CD4-positive, CD25-positive, alpha-beta regulatory T cell (primary cell): ENCODE results near the gene ENG. TPM values are rescaled to one million over a fixed set of nuclear protein-coding genes. Genes with fewer than 3 reads are reported as not detected.
"Not testable (repeated sequence)": the region's sequence is repeated elsewhere in the genome, so short reads cannot be mapped to it uniquely, and the experiment has no call there.

Source experiments
- ATAC-seq, 2 donors: fragments of 150-1000 bp; cut with Tn5 transposase; one replicate each; pipeline ENCODE4 v1.10.0; 2021; ENCODE audit warnings: low read depth in 2 of 2, moderate number of reproducible peaks in 2 of 2, moderate library complexity in 1 of 2
- DNase-seq, 3 donors: peaks; one replicate each; pipeline versions ENCODE4 v3.0.0 to v3.0.0-alpha.2; 2012 to 2022; ENCODE audit warnings: mixed read lengths in 1 of 3
- H3K27ac ChIP-seq: one replicate; pipeline ENCODE4 v1.7.0; 2013; ENCODE audit warnings: mild to moderate bottlenecking, low read length; ENCODE audit not compliant: insufficient read depth, poor library complexity, severe bottlenecking
- H3K27me3 ChIP-seq: one replicate; pipeline ENCODE4 v1.7.0; 2013; ENCODE audit warnings: low read length; ENCODE audit not compliant: control insufficient read depth, insufficient read depth
- H3K36me3 ChIP-seq: one replicate; pipeline ENCODE4 v1.7.0; 2013; ENCODE audit warnings: mild to moderate bottlenecking, low read length, moderate library complexity; ENCODE audit not compliant: control insufficient read depth, insufficient read depth
- H3K4me1 ChIP-seq: 2 replicates; pipeline ENCODE4 v1.7.0; 2013; ENCODE audit warnings: mild to moderate bottlenecking, low read length; ENCODE audit not compliant: insufficient read depth, control insufficient read depth, poor library complexity, severe bottlenecking
- H3K4me3 ChIP-seq: one replicate; pipeline ENCODE4 v1.7.0; 2013; ENCODE audit warnings: low read depth, mild to moderate bottlenecking, low read length, moderate library complexity
- H3K9me3 ChIP-seq, 2 experiments: 1 replicate in 1 of 2; 2 replicates in 1 of 2; pipeline ENCODE4 v1.7.0; 2013; ENCODE audit warnings: low read length in 2 of 2, mild to moderate bottlenecking in 1 of 2, moderate library complexity in 1 of 2; ENCODE audit not compliant: control insufficient read depth in 2 of 2
- H3K27ac Mint-ChIP-seq, 3 donors: one replicate each; pipeline ENCODE4 v1.8.0; 2020 to 2022; ENCODE audit warnings: mild to moderate bottlenecking in 3 of 3, mixed read lengths in 3 of 3, moderate library complexity in 2 of 3
- H3K27me3 Mint-ChIP-seq: one replicate; pipeline ENCODE4 v1.8.0; 2022; ENCODE audit warnings: mild to moderate bottlenecking, mixed read lengths
- H3K36me3 Mint-ChIP-seq: one replicate; pipeline ENCODE4 v1.8.0; 2020; ENCODE audit warnings: mixed read lengths
- H3K4me1 Mint-ChIP-seq, 4 donors: one replicate each; pipeline ENCODE4 v1.8.0; 2020 to 2022; ENCODE audit warnings: mixed read lengths in 4 of 4, mild to moderate bottlenecking in 1 of 4
- H3K4me3 Mint-ChIP-seq, 4 donors: one replicate each; pipeline ENCODE4 v1.8.0; 2020 to 2022; ENCODE audit warnings: mild to moderate bottlenecking in 4 of 4, mixed read lengths in 4 of 4, moderate library complexity in 3 of 4
- H3K9me3 Mint-ChIP-seq, 7 donors: one replicate each; pipeline ENCODE4 v1.8.0; 2020 to 2022; ENCODE audit warnings: mixed read lengths in 7 of 7, mild to moderate bottlenecking in 3 of 7, moderate library complexity in 2 of 7
- polyA plus RNA-seq, 4 donors: library from polyadenylated mRNA; unstranded; fragments of 300-500 nt; fragmentation: Illumina TruSeq; gene quantifications; one replicate each; pipeline ENCODE4 v1.2.3, GENCODE V29; 2021
- total RNA-seq: library from RNA; stranded (reverse); gene quantifications from one replicate; pipeline ENCODE4 v1.2.3, GENCODE V29; 2022

The ENG gene
- total and polyA plus RNA-seq, 5 donors from 2014 or later: 0.71 to 3.6 (median 1.9) TPM

GRCh38 chr9:127884976-127885490, 30.6 kb upstream of the ENG start:
- Mint-ChIP-seq H3K9me3 (no peaks in the 10 kb centered on the region), H3K27ac (peak overlapping the region in 2 of 3 donors; percentile 59 to 90), H3K4me3 (no peak overlapping the region), H3K4me1 (peaks cover 0 to 18% (median 6%) of the 10 kb centered on the region in 4 donors), H3K36me3 (peaks cover 24% of the 10 kb centered on the region), H3K27me3 (no peaks in the 10 kb centered on the region)
- no peaks in the 10 kb centered on the region for H3K9me3 ChIP-seq
- no peaks in the 10 kb centered on the region for H3K27me3 ChIP-seq
- peaks cover 3% of the 10 kb centered on the region for H3K4me1 ChIP-seq
- peaks cover 39% of the 10 kb centered on the region for H3K36me3 ChIP-seq
- DNase-seq (no peak), ATAC-seq (no peak)
- H3K27ac ChIP-seq: no peak overlapping the region
- H3K4me3 ChIP-seq: no peak overlapping the region

- no peak for DNase-seq
- H3K9me3 ChIP-seq: no peaks in the 10 kb centered on the region
- H3K27me3 ChIP-seq: no peaks in the 10 kb centered on the region
- H3K4me1 ChIP-seq: peaks cover 3% of the 10 kb centered on the region
- Mint-ChIP-seq H3K4me3 (no peak overlapping the region), H3K4me1 (peaks cover 0 to 18% (median 6%) of the 10 kb centered on the region in 4 donors), H3K27me3 (no peaks in the 10 kb centered on the region), H3K36me3 (peaks cover 23% of the 10 kb centered on the region), H3K9me3 (no peaks in the 10 kb centered on the region), H3K27ac (peak overlapping the region in 1 of 3 donors; percentile 80)
- no peak overlapping the region for H3K27ac ChIP-seq
- H3K4me3 ChIP-seq: no peak overlapping the region
- peaks cover 35% of the 10 kb centered on the region for H3K36me3 ChIP-seq
- ATAC-seq: no peak
Measured at GRCh38 chr9:127884427-127884911, 30.0 kb upstream of the ENG start.

- Mint-ChIP-seq H3K36me3 (peaks cover 25% of the 10 kb centered on the region), H3K27me3 (no peaks in the 10 kb centered on the region), H3K27ac (peak overlapping the region in 1 of 3 donors; percentile 25), H3K4me3 (no peak overlapping the region), H3K9me3 (no peaks in the 10 kb centered on the region), H3K4me1 (peaks cover 0 to 18% (median 6%) of the 10 kb centered on the region in 4 donors)
- Histone ChIP-seq H3K9me3 (no peaks in the 10 kb centered on the region), H3K27me3 (no peaks in the 10 kb centered on the region), H3K4me3 (no peak overlapping the region), H3K27ac (no peak overlapping the region), H3K36me3 (peaks cover 33% of the 10 kb centered on the region), H3K4me1 (peaks cover 3% of the 10 kb centered on the region)
- ATAC-seq (no peak), DNase-seq (no peak)
Measured at GRCh38 chr9:127883959-127884358, 29.5 kb upstream of the ENG start.

- H3K27ac ChIP-seq, ATAC-seq, H3K27me3 Mint-ChIP-seq, H3K4me3 ChIP-seq, H3K9me3 ChIP-seq, DNase-seq, H3K9me3 Mint-ChIP-seq, H3K27me3 ChIP-seq, H3K4me3 Mint-ChIP-seq, H3K27ac Mint-ChIP-seq: not testable (repeated sequence)
- H3K36me3 ChIP-seq: peaks cover 20% of the 10 kb centered on the region
- H3K4me1 ChIP-seq: peaks cover 12% of the 10 kb centered on the region
- H3K36me3 Mint-ChIP-seq: peaks cover 22% of the 10 kb centered on the region
- peaks cover 0 to 25% (median 8%) of the 10 kb centered on the region in 4 donors for H3K4me1 Mint-ChIP-seq
Measured at GRCh38 chr9:127881715-127882114, 27.3 kb upstream of the ENG start.

- ATAC-seq (no peak), DNase-seq (no peak)
- H3K4me3 ChIP-seq: no peak overlapping the region
- no peak overlapping the region for H3K4me3 Mint-ChIP-seq
- H3K9me3 ChIP-seq: no peaks in the 10 kb centered on the region
- H3K27me3 Mint-ChIP-seq: no peaks in the 10 kb centered on the region
- H3K9me3 Mint-ChIP-seq: no peaks in the 10 kb centered on the region
- peaks cover 13% of the 10 kb centered on the region for H3K36me3 Mint-ChIP-seq
- peaks cover 5% of the 10 kb centered on the region for H3K36me3 ChIP-seq
- H3K4me1 Mint-ChIP-seq: peaks cover 0 to 25% (median 6%) of the 10 kb centered on the region in 4 donors
- H3K27ac Mint-ChIP-seq: no peak overlapping the region
- no peak overlapping the region for H3K27ac ChIP-seq
- peaks cover 10% of the 10 kb centered on the region for H3K4me1 ChIP-seq
- H3K27me3 ChIP-seq: no peaks in the 10 kb centered on the region
Measured at GRCh38 chr9:127880143-127880542, 25.7 kb upstream of the ENG start.

GRCh38 chr9:127878652-127879390, 24.4 kb upstream of the ENG start:
- Histone ChIP-seq H3K4me1 (peaks cover 9% of the 10 kb centered on the region), H3K4me3 (no peak overlapping the region)

GRCh38 chr9:127878001-127878651, 23.7 kb upstream of the ENG start:
- Mint-ChIP-seq H3K9me3 (no peaks in the 10 kb centered on the region), H3K4me3 (peak overlapping the region in 1 of 4 donors; percentile 48), H3K27me3 (no peaks in the 10 kb centered on the region), H3K27ac (peak overlapping the region in 1 of 3 donors; percentile 49), H3K4me1 (peaks cover 0 to 18% (median 4%) of the 10 kb centered on the region in 4 donors), H3K36me3 (peaks cover 8% of the 10 kb centered on the region)
- ATAC-seq (no peak), DNase-seq (no peak)
- Histone ChIP-seq H3K4me1 (peaks cover 9% of the 10 kb centered on the region), H3K27ac (no peak overlapping the region), H3K27me3 (no peaks in the 10 kb centered on the region), H3K36me3 (no peaks in the 10 kb centered on the region), H3K9me3 (no peaks in the 10 kb centered on the region), H3K4me3 (no peak overlapping the region)

More at GRCh38 chr9:127878652-127879390, 24.4 kb upstream of the ENG start:
- ATAC-seq: no peak
- no peak overlapping the region for H3K27ac ChIP-seq
- peaks cover 0 to 18% (median 4%) of the 10 kb centered on the region in 4 donors for H3K4me1 Mint-ChIP-seq
- no peaks in the 10 kb centered on the region for H3K27me3 ChIP-seq
- H3K36me3 ChIP-seq: no peaks in the 10 kb centered on the region
- peaks cover 8% of the 10 kb centered on the region for H3K36me3 Mint-ChIP-seq
- H3K9me3 Mint-ChIP-seq: no peaks in the 10 kb centered on the region
- no peak overlapping the region for H3K4me3 Mint-ChIP-seq
- H3K27me3 Mint-ChIP-seq: no peaks in the 10 kb centered on the region
- no peak for DNase-seq
- peak overlapping the region in 1 of 3 donors; percentile 49 for H3K27ac Mint-ChIP-seq
- no peaks in the 10 kb centered on the region for H3K9me3 ChIP-seq
